Breast epithelium (tissue), 4 donors: ENCODE results near the gene ASPA. TPM values are rescaled to one million over a fixed set of nuclear protein-coding genes. Genes with fewer than 3 reads are reported as not detected.

Experiments used
- DNase-seq, 2 donors: peaks; one replicate each; pipeline ENCODE4 v3.0.0-alpha.2; 2019; ENCODE audit warnings: low spot score in 2 of 2
- H3K27ac ChIP-seq, 2 donors: fragments of 200-600 bp; sonication (generic) in 1 of 2; one replicate each; pipeline ENCODE4 v1.5.1; 2016 to 2019; ENCODE audit warnings: mild to moderate bottlenecking in 1 of 2
- H3K27me3 ChIP-seq, 2 donors: fragments of 200-600 bp; sonication (generic) in 1 of 2; one replicate each; pipeline versions ENCODE4 v1.5.1 to v1.6.0; 2017 to 2019; ENCODE audit warnings: control low read depth in 1 of 2, mild to moderate bottlenecking in 1 of 2
- H3K36me3 ChIP-seq: fragments of 200-600 bp; one replicate; pipeline ENCODE4 v1.5.1; 2019
- H3K4me1 ChIP-seq, 2 donors: fragments of 200-600 bp; sonication (generic); one replicate each; pipeline ENCODE4 v1.5.1; 2016 to 2019; ENCODE audit warnings: control low read depth in 1 of 2
- H3K4me3 ChIP-seq, 3 donors: fragments of 200-600 bp; sonication (generic); 1 replicate in 2 of 3; 2 replicates in 1 of 3; pipeline ENCODE4 v1.5.1; 2016 to 2019; ENCODE audit warnings: mild to moderate bottlenecking in 3 of 3, moderate library complexity in 2 of 3
- H3K9me3 ChIP-seq, 2 donors: fragments of 200-600 bp; sonication (generic) in 1 of 2; one replicate each; pipeline ENCODE4 v1.5.1; 2016 to 2019; ENCODE audit warnings: control low read depth in 1 of 2
- POLR2A ChIP-seq: fragments of 450-650 bp; IDR thresholded peaks from one replicate; pipeline ENCODE4 v1.6.1; 2016; ENCODE audit warnings: antibody characterized with exemption, mild to moderate bottlenecking, moderate library complexity
- POLR2AphosphoS5 ChIP-seq, 3 donors: sonication (generic); formaldehyde crosslinking; IDR thresholded peaks; one replicate each; pipeline ENCODE4 v1.6.1; 2017; ENCODE audit warnings: antibody characterized with exemption in 3 of 3
- intact Hi-C: fragments of 100-400 bp; cut with DNase I; formaldehyde crosslinking; loops from one replicate; pipeline ENCODE4 v1.15.1; 2023; ENCODE audit warnings: low total_unique reads
- total RNA-seq, 3 donors: library from RNA; depleted of rRNA; stranded (reverse); fragments of >200 nt; gene quantifications; one replicate each; pipeline ENCODE4 v1.1.0, GENCODE V29; 2016
- TF ChIP-seq, protein P1 (sequence below), 3 donors: fragments of 450-650 bp; IDR thresholded peaks; one replicate each; pipeline ENCODE4 v1.5.1; 2016 to 2017; ENCODE audit warnings: antibody characterized with exemption in 3 of 3, mild to moderate bottlenecking in 3 of 3, moderate library complexity in 3 of 3

ASPA gene
- total RNA-seq, 3 donors from 2014 or later: 0.98 to 3.8 (median 1.6) TPM

GRCh38 chr17:3528880-3529511 is 53.2 kb downstream of the ASPA start:
- no peak for DNase-seq
- TF ChIP-seq POLR2A (no peak), POLR2AphosphoS5 (IDR thresholded peaks at IDR 0.05) (no peak)
- TF ChIP-seq, protein P1, sequence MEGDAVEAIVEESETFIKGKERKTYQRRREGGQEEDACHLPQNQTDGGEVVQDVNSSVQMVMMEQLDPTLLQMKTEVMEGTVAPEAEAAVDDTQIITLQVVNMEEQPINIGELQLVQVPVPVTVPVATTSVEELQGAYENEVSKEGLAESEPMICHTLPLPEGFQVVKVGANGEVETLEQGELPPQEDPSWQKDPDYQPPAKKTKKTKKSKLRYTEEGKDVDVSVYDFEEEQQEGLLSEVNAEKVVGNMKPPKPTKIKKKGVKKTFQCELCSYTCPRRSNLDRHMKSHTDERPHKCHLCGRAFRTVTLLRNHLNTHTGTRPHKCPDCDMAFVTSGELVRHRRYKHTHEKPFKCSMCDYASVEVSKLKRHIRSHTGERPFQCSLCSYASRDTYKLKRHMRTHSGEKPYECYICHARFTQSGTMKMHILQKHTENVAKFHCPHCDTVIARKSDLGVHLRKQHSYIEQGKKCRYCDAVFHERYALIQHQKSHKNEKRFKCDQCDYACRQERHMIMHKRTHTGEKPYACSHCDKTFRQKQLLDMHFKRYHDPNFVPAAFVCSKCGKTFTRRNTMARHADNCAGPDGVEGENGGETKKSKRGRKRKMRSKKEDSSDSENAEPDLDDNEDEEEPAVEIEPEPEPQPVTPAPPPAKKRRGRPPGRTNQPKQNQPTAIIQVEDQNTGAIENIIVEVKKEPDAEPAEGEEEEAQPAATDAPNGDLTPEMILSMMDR (IDR thresholded peaks at IDR 0.05): no peak
- Histone ChIP-seq H3K27ac (no peak overlapping the region), H3K4me3 (no peak overlapping the region), H3K27me3 (peaks cover 0 to 6% of the 10 kb centered on the region in 2 donors), H3K9me3 (no peaks in the 10 kb centered on the region), H3K4me1 (no peaks in the 10 kb centered on the region), H3K36me3 (no peaks in the 10 kb centered on the region)
- intact Hi-C loops: no loop called here

DNA sequence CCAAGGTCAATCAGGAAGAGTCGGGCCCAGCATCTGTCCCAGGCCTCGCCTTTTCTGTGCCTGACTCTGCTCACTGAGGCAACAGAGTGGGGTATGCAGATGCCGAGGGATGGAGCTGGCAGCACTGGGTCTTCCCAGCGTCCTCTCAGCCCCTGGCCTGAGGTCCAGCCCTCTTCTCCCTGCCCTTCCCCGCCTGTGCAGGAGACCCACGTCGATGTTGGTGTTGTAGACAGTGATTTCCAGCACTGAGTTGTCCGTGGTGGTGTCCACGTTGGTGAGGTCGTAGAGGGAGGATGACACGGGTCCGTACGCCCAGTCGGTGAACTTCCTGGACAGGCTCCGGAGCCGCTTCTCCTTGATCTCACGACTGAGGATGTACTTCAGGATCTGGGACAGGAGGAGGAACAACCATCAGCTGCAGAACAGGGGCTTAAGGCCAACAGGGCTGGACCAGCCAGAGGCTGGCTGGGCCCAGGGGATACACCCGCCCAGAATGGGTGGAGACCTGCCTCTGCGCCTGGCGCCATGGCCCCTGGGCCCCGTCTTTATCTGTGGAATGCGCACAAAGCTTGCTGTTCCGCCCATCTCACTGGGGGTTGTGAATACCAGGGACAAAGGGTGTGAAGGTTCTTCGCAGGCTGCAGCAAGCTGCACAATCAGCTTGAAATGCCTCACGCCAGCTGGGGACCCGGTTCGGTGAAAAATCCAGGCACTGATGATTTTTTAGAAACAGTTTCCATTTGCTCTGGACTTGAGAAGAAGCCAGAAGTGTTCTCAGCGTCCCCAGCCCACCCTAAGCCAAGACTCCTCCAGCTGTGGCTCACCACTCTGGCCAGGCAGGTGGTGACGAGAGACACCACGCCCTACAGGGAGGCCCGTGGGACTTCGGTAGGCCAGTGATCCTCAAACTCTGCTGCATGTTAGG is 54.3 kb downstream of the ASPA start:
- no peak overlapping the region for H3K27ac ChIP-seq
- H3K27me3 ChIP-seq: peaks cover 0 to 6% of the 10 kb centered on the region in 2 donors
- intact Hi-C loops: no loop called here
- TF ChIP-seq POLR2A: no peak
- TF ChIP-seq, protein P1 (IDR thresholded peaks at IDR 0.05): no peak
- no peaks in the 10 kb centered on the region for H3K36me3 ChIP-seq
- DNase-seq: no peak
- no peaks in the 10 kb centered on the region for H3K9me3 ChIP-seq
- no peaks in the 10 kb centered on the region for H3K4me1 ChIP-seq
- no peak overlapping the region for H3K4me3 ChIP-seq

DNA sequence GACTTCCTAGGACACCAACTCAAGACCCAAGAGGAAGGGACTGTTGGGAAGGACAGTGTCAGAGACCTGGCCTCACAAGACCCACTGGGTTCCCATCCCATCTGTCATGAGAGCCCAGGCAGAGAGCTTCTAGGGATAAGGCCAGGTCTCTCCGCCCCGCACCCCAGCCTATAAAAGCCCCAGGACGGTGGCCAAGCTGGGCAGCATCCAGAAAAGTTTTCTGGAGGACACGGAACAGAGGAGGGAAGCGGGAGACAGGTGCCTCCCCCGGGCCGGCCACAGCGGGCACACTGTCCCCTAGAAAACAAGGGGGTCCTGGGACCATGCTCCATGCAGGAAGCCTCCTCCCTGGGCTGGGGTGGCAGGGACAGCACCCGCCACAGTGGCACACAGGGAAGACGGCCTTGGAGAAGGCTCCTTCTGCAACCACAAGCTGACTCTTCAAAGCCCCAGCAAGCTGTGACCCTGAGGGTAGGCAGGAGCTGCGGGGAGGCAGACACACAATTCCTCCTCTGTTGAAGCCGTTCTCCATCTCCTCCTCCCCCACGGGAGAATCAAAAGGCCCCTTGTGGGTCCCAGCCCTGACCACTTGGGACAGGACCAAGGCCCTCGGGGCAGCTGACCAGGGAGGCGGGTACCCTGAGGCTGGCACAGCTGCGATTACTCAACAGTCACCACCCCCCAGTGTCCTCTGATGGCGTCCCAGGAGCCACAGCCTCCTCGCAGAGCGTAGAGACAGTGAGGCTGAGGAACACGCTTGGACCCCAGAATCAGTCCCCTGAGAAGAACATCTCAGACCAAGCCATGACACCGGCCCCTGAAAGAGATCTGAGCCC is 55.7 kb downstream of the ASPA start:
- TF ChIP-seq POLR2A (no peak), POLR2AphosphoS5 (IDR thresholded peaks at IDR 0.05) (no peak)
- TF ChIP-seq, protein P1 (IDR thresholded peaks at IDR 0.05): no peak
- no peak overlapping the region for H3K27ac ChIP-seq
- no peak for DNase-seq
- intact Hi-C loops: no loop called here
- H3K4me3 ChIP-seq: no peak overlapping the region
- H3K4me1 ChIP-seq: no peaks in the 10 kb centered on the region
- H3K27me3 ChIP-seq: peaks cover 0 to 6% of the 10 kb centered on the region in 2 donors
- H3K9me3 ChIP-seq: no peaks in the 10 kb centered on the region
- no peaks in the 10 kb centered on the region for H3K36me3 ChIP-seq

DNA sequence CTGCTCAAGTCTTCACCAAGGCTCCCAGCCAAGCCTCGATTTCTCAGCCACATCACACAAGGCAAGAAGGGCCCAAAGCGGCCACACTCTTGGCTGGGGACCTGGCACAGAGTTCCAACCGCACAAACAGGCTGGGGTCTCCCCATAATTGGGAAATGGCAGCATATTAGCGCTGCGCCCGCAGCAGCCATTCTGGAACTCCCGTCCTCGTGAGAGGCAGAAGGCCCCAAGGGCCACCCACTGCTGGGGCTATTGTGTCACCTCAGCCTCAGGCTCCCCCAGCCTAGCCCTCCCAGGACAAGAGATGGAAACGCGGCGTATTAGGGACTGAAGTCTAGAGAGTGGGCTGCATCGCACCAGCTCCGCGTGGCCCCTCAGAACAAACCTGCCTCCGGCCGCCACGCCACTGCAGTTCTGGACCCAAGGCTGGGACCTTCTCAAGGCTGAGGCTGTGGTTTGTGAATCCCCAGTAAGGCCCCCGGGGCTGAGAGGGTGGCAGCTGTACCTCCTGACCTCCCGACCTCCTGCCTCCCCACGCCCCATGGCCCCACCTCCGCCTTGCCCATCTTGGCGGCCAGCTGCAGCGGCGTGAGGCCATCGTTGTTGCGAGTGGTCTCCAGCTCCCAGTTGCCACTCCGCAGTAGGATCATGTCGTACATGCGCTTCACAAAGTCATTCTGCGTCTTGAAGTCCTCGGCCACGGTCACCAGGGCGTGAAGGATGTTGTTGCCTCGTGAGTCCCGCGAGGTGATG is 56.5 kb downstream of the ASPA start:
- intact Hi-C loops: no loop called here
- peaks cover 0 to 6% of the 10 kb centered on the region in 2 donors for H3K27me3 ChIP-seq
- no peak for DNase-seq
- TF ChIP-seq POLR2A: no peak
- no peak for TF ChIP-seq POLR2AphosphoS5 (IDR thresholded peaks at IDR 0.05)
- TF ChIP-seq, protein P1 (IDR thresholded peaks at IDR 0.05): no peak
- H3K9me3 ChIP-seq: no peaks in the 10 kb centered on the region
- no peak overlapping the region for H3K27ac ChIP-seq
- H3K36me3 ChIP-seq: no peaks in the 10 kb centered on the region
- no peak overlapping the region for H3K4me3 ChIP-seq
- H3K4me1 ChIP-seq: no peaks in the 10 kb centered on the region
